Fibroblast of villous mesenchyme (primary cell): ENCODE data around the gene PRTG. TPM values are rescaled to one million over a fixed set of nuclear protein-coding genes. Genes with fewer than 3 reads are reported as not detected.
A peak's percentile ranks its signal among the peaks of the same experiment; 100 is the strongest.

Source experiments
- DNase-seq: peaks from one replicate; pipeline ENCODE4 v3.0.0-alpha.2; 2010; ENCODE audit warnings: low read depth
- H3K4me3 ChIP-seq: 2 replicates; pipeline ENCODE4 v1.5.1; 2011; ENCODE audit warnings: low read depth, mild to moderate bottlenecking, low read length
- CTCF ChIP-seq: IDR thresholded peaks from 2 replicates; pipeline ENCODE4 v1.5.1; 2012; ENCODE audit warnings: low read depth, mild to moderate bottlenecking, low read length; ENCODE audit not compliant: insufficient read depth
- total RNA-seq: library from RNA; depleted of rRNA; stranded (reverse); fragments of >200 nt; gene quantifications from 2 replicates; pipeline ENCODE4 v1.2.3, GENCODE V29; 2012

PRTG gene
- total RNA-seq, 1 donor, result 6.9 TPM

GRCh38 chr15:55742498-55742926 lies 440 bp downstream of the PRTG start:
- peak; percentile 44 for DNase-seq
- no peak for TF ChIP-seq CTCF
- peak overlapping the region; percentile 66 for H3K4me3 ChIP-seq

GRCh38 chr15:55741833-55742497 lies 987 bp downstream of the PRTG start:
- no peak for TF ChIP-seq CTCF
- DNase-seq, result peak; percentile 2
- peak overlapping the region; percentile 66 for H3K4me3 ChIP-seq

DNA sequence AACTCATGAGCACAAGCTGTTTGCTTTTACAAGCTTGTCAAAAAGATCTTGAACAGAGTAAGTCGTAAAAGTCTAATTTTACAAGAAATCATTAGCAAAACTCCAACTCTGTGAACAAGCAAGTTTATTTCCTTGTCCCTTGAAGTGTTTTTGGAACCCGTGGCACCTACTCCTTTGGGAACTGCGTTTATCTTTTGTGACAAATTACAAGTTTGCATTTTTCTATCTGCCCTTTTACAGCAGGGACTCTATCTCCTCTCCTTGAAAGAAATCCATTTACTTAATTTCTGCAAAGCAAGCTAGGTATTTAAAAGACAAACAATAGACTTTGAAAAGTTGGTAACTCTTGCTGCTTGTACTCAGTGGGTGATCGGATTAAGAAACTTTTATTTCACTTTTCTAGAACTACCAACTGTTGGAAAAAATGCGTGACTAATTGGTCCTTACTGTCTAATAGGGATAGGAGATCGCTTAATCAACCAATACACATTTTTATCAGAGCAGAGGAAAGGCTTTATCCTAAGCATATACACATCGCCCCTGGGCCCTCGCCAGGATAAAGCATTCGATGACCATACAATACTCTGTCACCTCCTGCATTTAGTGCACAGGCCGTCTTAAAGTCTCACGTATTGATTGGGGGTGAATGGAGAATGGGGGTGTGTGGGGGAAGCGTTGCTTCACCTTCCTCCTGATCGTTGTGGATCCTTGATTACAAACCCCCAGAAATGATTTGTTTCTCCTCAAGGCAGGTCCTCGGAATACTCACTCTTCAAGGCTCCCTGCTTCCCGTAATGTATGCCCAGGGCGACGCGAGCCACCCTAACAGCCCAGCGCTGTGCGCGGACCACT lies 1.7 kb downstream of the PRTG start:
- DNase-seq, result peak; percentile 94

DNA sequence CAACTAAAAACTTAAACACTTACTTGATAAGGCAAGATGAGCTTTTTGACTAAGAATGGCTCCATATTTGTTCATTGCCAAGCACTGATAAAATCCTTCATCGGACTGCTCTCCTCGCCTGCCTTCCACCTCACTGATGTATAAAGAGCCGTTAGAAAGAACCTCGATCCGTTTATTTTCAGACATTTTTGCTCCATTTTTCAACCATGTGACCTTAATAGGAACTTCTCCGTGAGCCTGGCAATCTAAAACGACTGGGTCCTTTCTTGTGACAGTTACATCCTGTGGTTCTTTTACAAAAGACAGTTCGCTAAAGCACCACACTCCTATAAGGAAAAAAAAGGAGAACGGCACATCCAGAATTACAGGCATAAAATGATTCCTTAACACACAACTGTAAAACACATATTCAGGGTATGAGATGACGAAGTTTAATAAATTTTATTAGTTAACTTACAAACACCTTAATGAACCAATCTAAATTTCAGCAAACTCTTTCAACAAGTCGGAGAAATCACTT lies 2.5 kb downstream of the PRTG start:
- DNase-seq, result no peak
- peak overlapping the region; percentile 34 for H3K4me3 ChIP-seq
- TF ChIP-seq CTCF, result no peak

More for the DNA sequence above, 1.7 kb downstream of the PRTG start:
- TF ChIP-seq CTCF, result no peak
- peak overlapping the region; percentile 66 for H3K4me3 ChIP-seq

DNA sequence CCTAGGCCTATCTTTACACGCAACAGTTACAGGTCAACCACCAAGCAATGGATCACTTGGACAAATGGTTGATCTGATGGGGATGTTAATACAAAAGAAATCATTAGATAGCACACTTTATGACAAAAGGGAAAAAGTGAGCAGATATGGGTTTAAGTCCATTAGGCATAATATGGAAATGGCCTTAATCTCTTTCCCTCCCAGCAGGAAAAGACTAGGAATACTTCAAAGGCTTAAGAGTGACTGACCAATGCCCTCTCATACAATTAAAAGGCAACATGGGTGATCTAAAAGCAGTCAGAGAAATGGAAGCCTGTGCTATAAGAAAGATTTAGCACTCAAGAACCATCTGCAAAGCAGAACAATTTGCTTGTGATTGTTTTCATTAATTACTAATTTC lies 3.3 kb downstream of the PRTG start:
- TF ChIP-seq CTCF, result no peak
- H3K4me3 ChIP-seq, result no peak overlapping the region
- no peak for DNase-seq

DNA sequence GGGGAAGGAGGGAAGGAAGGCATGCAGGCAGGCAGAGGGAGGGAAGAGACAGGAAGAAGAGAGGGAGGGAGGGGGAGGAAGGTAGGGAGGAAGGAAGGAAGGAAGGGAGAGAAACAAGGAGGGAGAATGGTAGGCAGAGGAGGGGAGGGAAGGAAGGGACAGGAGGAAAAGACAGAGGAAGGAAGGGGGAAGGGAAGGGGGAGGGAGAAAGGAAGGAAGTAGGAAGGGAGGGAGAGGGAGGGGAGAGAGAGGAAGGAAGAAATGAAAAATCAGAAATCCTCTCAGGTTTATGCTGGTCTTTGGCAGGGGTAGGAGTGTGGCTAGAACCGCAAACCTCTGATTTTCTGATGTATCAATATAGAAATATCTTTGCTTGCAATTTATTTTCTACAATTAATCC lies 4.2 kb downstream of the PRTG start:
- no peak overlapping the region for H3K4me3 ChIP-seq
- no peak for TF ChIP-seq CTCF
- no peak for DNase-seq
